Smooth muscle cell (in vitro differentiated cells): Measurements from ENCODE around the gene CPA1. TPM values are rescaled to one million over a fixed set of nuclear protein-coding genes. Genes with fewer than 3 reads are reported as not detected.

Experiments
- DNase-seq: peaks from one replicate; lab custom pipeline; 2025; ENCODE audit not compliant: unreplicated experiment; lab: John Stamatoyannopoulos, UW
- H2AFZ ChIP-seq: fragments of 200-600 bp; sonication (generic); 2 replicates; pipeline ENCODE4 v1.6.0; 2016; ENCODE audit warnings: antibody characterized with exemption, low read depth, mild to moderate bottlenecking
- H3F3A ChIP-seq: fragments of 200-600 bp; sonication (generic); 2 replicates; pipeline ENCODE4 v1.6.0; 2017; ENCODE audit warnings: antibody characterized with exemption, low read depth
- H3K27ac ChIP-seq: fragments of 200-600 bp; sonication (generic); 2 replicates; pipeline ENCODE4 v1.5.1; 2016; ENCODE audit warnings: low read depth, mild to moderate bottlenecking
- H3K27me3 ChIP-seq: fragments of 200-600 bp; sonication (generic); 2 replicates; pipeline ENCODE4 v1.6.1; 2016; ENCODE audit warnings: low read depth, mild to moderate bottlenecking
- H3K36me3 ChIP-seq: fragments of 200-600 bp; sonication (generic); 2 replicates; pipeline ENCODE4 v1.5.1; 2016; ENCODE audit warnings: low read depth
- H3K4me1 ChIP-seq: fragments of 200-600 bp; sonication (generic); 2 replicates; pipeline ENCODE4 v1.5.1; 2016; ENCODE audit warnings: low read depth
- H3K4me2 ChIP-seq: fragments of 200-600 bp; sonication (generic); 2 replicates; pipeline ENCODE4 v1.6.0; 2016; ENCODE audit warnings: mild to moderate bottlenecking
- H3K4me3 ChIP-seq: fragments of 200-600 bp; sonication (generic); 2 replicates; pipeline ENCODE4 v1.5.1; 2016; ENCODE audit warnings: mild to moderate bottlenecking
- H3K79me2 ChIP-seq: fragments of 200-600 bp; sonication (generic); 2 replicates; pipeline ENCODE4 v1.6.0; 2016; ENCODE audit warnings: low read depth, mild to moderate bottlenecking
- H3K9ac ChIP-seq: fragments of 200-600 bp; sonication (generic); 2 replicates; pipeline ENCODE4 v1.6.0; 2016; ENCODE audit warnings: low read depth
- H3K9me3 ChIP-seq: fragments of 200-600 bp; sonication (generic); replicated peaks from 2 replicates; pipeline ENCODE4 v1.5.1; 2016; ENCODE audit warnings: low read depth
- H4K20me1 ChIP-seq: fragments of 200-600 bp; sonication (generic); 2 replicates; pipeline ENCODE4 v1.6.0; 2016; ENCODE audit warnings: low read depth
- CTCF ChIP-seq: fragments of 200-600 bp; sonication (generic); IDR thresholded peaks from 2 replicates; pipeline ENCODE4 v1.5.1; 2017; ENCODE audit warnings: borderline replicate concordance, mild to moderate bottlenecking, antibody characterized with exemption; ENCODE audit not compliant: insufficient read depth, poor library complexity, severe bottlenecking
- WGBS: methylation state at CpG from one replicate; pipeline ENCODE4 v1.1.7; 2016; ENCODE audit warnings: low lambda C conversion rate; 5-methylcytosine and 5-hydroxymethylcytosine counted together
- polyA plus RNA-seq: library from polyadenylated mRNA; unstranded; fragments of >200 nt; fragmentation: Nextera tagmentation; extraction: Ambion mirVana; gene quantifications from 2 replicates; pipeline ENCODE4 v1.2.1, GENCODE V29; 2016
- total RNA-seq: library from RNA; depleted of rRNA; stranded (reverse); fragments of >200 nt; gene quantifications from 2 replicates; pipeline ENCODE4 v1.2.3, GENCODE V29; 2014

The CPA1 gene
- total and polyA plus RNA-seq, 2 experiments from 2014 or later, result 0.90 to 3.8 TPM

GRCh38 chr7:130352194-130353074 lies 27.9 kb upstream of the CPA1 start:
- DNase-seq, result no peak
- Histone ChIP-seq H3F3A (peaks cover 34% of the 10 kb centered on the region), H3K79me2 (no peaks in the 10 kb centered on the region), H3K4me1 (peaks cover 49% of the 10 kb centered on the region), H3K36me3 (no peaks in the 10 kb centered on the region), H2AFZ (no peak overlapping the region), H3K9ac (peak overlapping the region; percentile 6), H4K20me1 (no peaks in the 10 kb centered on the region), H3K27me3 (no peaks in the 10 kb centered on the region), H3K9me3 (no peaks in the 10 kb centered on the region), H3K4me2 (peak overlapping the region; percentile 5), H3K27ac (peak overlapping the region; percentile 41), H3K4me3 (no peak overlapping the region)
- 68% methylated on average over 20 of the region's 20 CpGs for WGBS
- no peak for TF ChIP-seq CTCF

GRCh38 chr7:130353196-130353595 lies 27.1 kb upstream of the CPA1 start:
- no peaks in the 10 kb centered on the region for H3K27me3 ChIP-seq
- H3K36me3 ChIP-seq, result no peaks in the 10 kb centered on the region
- peaks cover 49% of the 10 kb centered on the region for H3K4me1 ChIP-seq
- no peaks in the 10 kb centered on the region for H4K20me1 ChIP-seq
- H3K9me3 ChIP-seq, result no peaks in the 10 kb centered on the region
- H3K79me2 ChIP-seq, result no peaks in the 10 kb centered on the region
- no peak overlapping the region for H3K4me3 ChIP-seq
- H3F3A ChIP-seq, result peaks cover 37% of the 10 kb centered on the region
- TF ChIP-seq CTCF, result no peak
- no peak overlapping the region for H2AFZ ChIP-seq
- no peak for DNase-seq
- H3K9ac ChIP-seq, result no peak overlapping the region
- H3K27ac ChIP-seq, result peak overlapping the region; percentile 41
- H3K4me2 ChIP-seq, result no peak overlapping the region
- 84% methylated on average over 7 of the region's 7 CpGs for WGBS

GRCh38 chr7:130356121-130356875 lies 24.0 kb upstream of the CPA1 start:
- Histone ChIP-seq H4K20me1 (no peaks in the 10 kb centered on the region), H3K4me3 (no peak overlapping the region), H3K79me2 (no peaks in the 10 kb centered on the region), H3K4me1 (peaks cover 34% of the 10 kb centered on the region), H3F3A (peaks cover 28% of the 10 kb centered on the region), H3K9me3 (peaks cover 4% of the 10 kb centered on the region), H2AFZ (no peak overlapping the region), H3K36me3 (no peaks in the 10 kb centered on the region), H3K4me2 (peak overlapping the region; percentile 67), H3K27me3 (no peaks in the 10 kb centered on the region), H3K9ac (peak overlapping the region; percentile 86), H3K27ac (peak overlapping the region; percentile 99)
- TF ChIP-seq CTCF, result no peak
- DNase-seq, result peak; percentile 60
- 7% methylated on average over 9 of the region's 9 CpGs for WGBS
